ENCODE data around the gene ITIH3.
"Not testable (repeated sequence)": the region's sequence is repeated elsewhere in the genome, so short reads cannot be mapped to it uniquely, and the experiment has no call there.

Gene ITIH3

DNA sequence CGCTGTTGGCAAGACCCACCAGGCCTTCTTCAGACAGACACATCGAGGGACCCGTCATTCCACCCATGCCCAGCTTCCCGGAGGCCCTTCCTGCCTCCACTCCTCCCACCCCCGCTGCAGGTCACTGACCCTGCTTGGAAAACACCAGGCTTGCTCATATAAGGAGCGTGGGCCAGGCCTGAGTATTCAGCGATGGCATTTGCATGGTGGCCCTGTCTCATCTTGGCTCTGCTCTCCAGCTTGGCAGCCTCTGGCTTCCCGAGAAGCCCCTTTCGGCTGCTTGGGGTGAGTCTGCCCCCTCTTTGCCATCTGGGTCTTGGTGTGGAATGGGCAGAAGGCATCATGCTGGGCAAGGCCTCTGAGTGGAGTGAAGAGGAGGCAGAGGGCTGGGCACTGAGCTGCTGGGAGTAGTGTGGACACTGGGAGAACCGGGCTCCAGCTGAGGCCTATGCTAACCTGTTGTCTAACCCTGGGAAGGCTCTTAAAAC lies at the start of gene ITIH3:
Gene ITIH3 (plus strand): TSS at position 185 of the 488 bp plus-strand sequence. CDS start 8 bp downstream, at position 193.
- DNase-seq (ENCODE audit: low spot score) = no peak

DNA sequence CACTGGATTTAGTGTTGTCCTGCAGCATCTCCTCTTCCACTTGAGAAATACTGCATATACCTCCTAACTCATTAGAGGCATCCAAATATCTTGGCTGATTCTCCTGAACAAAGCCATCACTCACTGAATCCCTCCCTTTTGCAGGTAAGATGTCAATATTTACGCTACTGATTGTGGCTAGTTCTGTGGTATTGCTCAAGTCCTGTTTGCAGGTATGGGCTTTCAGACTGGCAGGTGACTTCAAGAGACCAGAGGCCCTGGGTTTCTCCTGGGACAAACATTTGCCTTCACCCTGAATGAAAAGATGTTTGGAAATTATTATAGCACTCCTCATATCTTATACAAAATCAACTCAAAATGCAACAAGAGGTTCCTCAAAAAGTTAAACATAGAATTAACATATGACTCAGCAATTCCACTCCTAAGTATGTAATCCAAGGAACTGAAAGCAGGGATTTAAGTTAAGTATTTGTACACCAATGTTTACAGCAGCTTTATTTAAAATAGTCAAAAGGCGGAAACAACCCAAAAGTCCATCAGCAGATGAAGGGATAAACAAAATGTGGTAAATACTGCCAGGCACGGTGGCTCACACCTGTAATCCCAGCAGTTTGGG lies 42.4 kb upstream of the ITIH3 start:
- DNase-seq (ENCODE audit: low spot score) = no peak

DNA sequence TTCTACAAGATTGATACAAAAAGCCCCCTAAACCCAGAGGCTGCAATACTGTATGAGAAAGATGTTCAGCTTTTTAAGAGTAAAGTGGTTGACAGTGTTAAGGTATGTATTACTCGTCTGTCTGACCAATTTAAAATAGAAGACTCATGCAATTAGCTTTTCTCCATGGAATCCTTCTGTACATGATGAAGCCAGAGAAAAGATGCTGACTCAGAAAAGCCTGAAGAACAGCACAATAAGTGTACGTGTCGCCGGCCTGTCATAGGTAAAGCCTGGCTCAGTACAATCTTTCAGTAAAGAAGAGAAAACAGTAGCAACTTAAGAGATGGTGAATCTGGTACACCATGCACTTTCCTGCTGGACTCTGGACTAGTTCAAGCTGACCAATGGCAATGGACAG lies 40.2 kb upstream of the ITIH3 start:
- no peak for DNase-seq (ENCODE audit: low spot score)

DNA sequence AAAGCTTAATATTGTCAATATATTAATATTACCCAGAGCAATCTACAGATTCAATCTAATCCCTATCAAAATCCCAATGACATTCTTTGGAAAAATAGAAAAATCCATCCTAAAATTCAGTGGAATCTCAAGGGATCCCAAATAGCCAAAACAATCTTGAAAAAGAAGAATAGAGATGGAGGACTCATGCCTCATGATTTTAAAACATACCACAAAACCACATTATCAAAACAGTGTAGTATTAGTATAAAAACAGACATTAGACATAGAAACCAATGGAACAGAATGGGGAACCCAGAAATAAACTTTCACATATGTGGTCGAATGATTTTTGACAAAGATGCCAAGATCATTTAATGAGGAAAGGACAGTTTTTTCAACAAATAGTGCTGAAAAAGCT lies 38.5 kb upstream of the ITIH3 start:
- DNase-seq (ENCODE audit: low spot score) = no peak

DNA sequence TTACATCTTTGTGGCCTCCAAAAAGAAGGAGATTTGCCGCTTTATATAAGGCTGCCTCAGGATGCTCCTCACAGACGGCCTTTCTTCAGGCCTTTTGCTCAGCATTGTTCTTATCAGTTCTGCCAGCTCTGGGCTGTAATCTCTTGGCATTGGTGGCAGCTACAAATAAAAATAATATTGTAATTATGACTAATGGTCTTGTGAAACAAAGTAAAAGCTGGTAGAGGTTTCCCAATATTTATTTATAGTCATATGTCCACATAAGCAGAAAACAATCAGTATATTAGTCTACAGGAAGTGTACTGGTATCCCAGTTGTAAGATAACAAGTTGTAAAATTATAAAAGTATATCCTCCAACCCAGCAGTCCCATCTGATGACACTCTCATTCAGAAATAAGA lies 31.1 kb upstream of the ITIH3 start:
- DNase-seq (ENCODE audit: low spot score) = no peak

DNA sequence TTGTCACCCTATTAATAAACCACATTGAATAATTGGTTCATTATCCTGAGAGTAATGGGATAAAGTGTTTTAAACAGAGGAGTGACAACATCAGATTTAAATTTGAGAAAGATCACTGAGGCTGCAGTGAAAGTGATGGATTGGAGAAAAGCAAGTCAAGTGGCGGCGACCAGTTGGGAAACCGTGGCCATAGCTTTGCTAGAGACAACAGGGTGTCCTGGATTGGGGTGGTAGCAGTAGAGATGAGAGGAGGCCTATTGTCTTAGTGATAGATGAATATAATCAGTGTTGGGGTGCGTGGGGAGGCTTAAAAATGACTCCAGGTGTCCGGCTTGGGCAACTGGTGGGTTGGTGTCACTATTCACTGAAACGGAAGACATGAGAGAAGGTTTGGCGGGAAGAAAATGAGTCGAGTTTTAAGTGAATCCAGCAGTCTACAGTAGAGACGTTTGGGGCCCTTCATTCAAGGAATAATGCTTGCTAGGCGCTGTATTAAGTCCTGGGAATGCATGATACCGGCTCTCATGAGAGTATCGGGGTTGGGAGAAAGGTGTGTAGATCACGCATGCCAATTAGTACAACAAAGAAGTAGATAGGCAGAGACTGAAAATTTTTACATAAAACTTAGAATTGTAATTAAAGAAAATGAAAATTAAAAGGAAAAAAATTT lies 24.7 kb upstream of the ITIH3 start:
- DNase-seq (ENCODE audit: low spot score) = no peak

GRCh38 chr3:52770496-52771333 lies 23.9 kb upstream of the ITIH3 start, which contains the start of gene NEK4:
Gene NEK4, minus strand, starts transcription at chr3:52770940. Its CDS starts 194 bp downstream, at chr3:52770746.
- peak; percentile 91 for DNase-seq (ENCODE audit: low spot score)

DNA sequence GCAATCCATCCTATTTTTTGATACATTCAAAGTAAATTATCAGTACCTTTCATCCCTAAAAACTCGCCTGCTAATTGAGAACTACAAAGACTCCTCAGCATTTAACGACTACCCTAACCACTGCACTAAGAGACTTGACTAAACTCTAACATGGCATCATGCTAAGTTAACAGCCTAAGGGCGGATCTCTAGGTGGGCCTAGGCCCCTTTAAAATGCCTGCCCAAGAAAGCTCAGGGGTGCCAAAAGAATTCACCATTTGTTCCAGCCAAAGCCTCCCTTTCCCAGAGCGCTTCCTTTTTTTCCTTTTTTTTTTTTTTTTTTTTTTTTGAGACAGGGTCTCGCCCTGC lies 23.3 kb upstream of the ITIH3 start:
- DNase-seq (ENCODE audit: low spot score) = no peak

GRCh38 chr3:52771702-52772101 lies 22.9 kb upstream of the ITIH3 start:
- DNase-seq (ENCODE audit: low spot score) = no peak

GRCh38 chr3:52773361-52774065 lies 21.1 kb upstream of the ITIH3 start:
- DNase-seq (ENCODE audit: low spot score) = no peak

DNA sequence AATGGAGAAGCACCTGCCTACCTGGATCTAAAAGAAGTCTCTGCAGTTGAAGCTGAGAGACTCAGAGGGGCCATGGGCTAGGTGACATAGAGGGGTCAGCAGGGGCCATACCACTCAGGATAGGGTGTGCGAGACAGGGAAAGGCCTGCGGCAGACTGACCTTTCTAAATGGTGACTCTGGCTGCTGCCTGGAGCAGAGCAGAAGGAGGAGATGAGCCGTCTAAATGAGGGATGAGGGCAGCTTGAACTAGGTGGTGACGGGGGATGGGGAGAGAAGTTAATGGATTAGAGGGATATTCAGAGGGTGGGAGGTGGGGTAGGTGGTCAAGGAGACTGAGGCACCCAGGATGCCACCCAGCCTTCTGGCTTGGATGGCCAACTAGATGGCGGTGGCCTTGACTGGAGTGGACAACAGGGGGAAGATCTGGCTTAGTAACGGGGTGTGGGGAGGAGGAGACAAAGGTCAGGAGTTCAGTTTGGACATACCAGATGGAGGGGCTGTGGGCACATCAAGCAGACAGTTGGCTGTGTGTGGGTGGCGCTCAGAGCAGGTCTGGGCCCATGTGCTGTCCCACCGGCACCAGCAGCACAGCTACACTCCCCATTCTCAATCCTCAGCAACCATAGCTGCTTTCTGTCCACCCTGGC lies 20.4 kb upstream of the ITIH3 start:
- DNase-seq (ENCODE audit: low spot score) = no peak

GRCh38 chr3:52774901-52775864 lies 19.4 kb upstream of the ITIH3 start:
- DNase-seq (ENCODE audit: low spot score) = peak; percentile 6

DNA sequence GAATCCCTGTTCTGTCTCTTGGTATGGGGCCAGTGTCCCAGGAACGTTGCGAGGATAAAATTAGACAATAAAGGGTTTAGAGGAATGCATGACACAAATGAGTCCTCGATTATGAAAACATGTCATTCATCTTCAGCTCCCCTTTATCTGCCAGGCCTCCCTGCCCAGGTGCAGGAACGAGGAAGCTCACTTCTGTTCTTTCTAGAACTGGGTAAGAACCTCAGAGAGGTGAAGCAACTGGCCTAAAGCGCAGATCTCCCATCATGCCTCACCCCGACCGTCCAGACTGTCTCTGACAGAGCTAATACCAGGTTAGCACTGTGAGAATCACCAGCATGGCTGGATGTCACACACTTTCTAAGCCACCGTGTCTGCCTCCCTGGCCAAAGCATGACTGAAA lies 18.7 kb upstream of the ITIH3 start:
- DNase-seq (ENCODE audit: low spot score) = no peak

DNA sequence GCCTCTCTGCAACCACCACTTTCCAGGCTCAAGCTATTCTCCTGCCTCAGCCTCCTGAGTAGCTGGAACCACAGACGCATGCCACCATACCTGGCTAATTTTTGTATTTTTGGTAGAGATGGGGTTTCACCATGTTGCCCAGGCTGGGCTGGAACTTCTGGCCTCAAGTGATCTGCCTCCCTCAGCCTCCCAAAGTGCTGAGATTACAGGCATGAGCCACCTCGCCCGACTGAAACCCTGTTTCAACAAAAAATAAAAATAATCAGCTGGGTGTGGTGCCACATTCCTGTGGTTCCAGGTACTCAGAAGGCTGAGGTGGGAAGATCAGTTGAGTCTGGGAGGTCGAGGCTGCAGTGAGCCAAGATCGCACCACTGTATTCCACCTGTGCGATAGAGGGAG lies 18.1 kb upstream of the ITIH3 start:
- not testable (repeated sequence) for DNase-seq (ENCODE audit: low spot score)

DNA sequence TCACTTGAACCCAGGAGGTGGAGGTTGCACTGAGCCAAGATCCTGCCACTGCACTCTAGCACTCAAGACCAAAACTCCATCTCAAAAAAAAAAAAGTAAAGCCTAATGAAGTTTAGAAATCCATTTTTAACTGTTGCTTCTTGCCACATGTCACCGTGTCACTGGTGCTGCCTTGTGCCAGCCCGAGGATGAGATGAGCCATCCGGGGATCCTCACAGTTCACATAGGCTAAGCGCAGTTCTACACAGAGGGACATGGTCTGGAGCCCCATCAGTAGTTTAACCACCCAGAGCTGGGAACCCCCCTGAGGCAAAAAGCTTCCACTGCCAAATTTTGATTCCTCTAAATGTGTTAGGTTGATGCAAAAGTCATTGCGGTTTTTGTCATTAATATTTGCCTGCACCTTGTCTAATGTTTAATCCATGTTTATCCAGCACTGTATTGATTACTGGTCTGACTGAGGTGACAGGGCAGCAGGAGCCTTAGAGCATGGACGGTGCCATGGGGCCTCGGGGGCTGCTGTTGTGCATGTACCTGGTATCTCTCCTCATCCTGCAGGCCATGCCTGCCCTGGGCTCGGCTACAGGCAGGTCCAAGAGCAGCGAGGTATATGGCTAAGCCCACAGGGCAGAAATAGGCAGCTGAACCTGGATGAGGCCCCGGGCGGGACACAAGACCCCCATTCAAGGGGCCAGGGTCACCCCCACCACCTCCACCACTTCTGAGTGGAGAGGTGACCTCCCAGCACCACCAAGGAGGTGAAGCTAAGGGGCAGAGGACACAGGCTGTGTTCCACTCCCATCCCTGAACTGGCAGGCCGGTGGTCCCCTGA lies 17.3 kb upstream of the ITIH3 start, which contains the start of gene ITIH1:
Gene ITIH1 (plus strand): TSS at position 473 of the 832 bp plus-strand sequence. CDS start 17 bp downstream, at position 490.
- no peak for DNase-seq (ENCODE audit: low spot score)

- DNase-seq (ENCODE audit: low spot score) = no peak
Observed at GRCh38 chr3:52777959-52778805, 16.4 kb upstream of the ITIH3 start.

GRCh38 chr3:52779011-52779836 lies 15.4 kb upstream of the ITIH3 start:
- DNase-seq (ENCODE audit: low spot score) = no peak

Data from pons (tissue), 1 donor.